DMS 273 (cell line): ENCODE measurements around the gene MFNG.
A peak's percentile ranks its signal among the peaks of the same experiment; 100 is the strongest.
"Not testable (repeated sequence)": the region's sequence is repeated elsewhere in the genome, so short reads cannot be mapped to it uniquely, and the experiment has no call there.

ENCODE experiments used
- DNase-seq: peaks from one replicate; lab custom pipeline; 2025; ENCODE audit not compliant: unreplicated experiment; lab: John Stamatoyannopoulos, UW

Gene MFNG

GRCh38 chr22:37486224-37486845, at the start of gene MFNG:
MFNG (minus strand) TSS chr22:37486384; CDS start chr22:37486177, 207 bp downstream.
- DNase-seq, result peak; percentile 77

- DNase-seq, result no peak
Observed at GRCh38 chr22:37535159-37535558, 49.0 kb upstream of the MFNG start.

GRCh38 chr22:37534445-37534844, 48.3 kb upstream of the MFNG start:
- peak; percentile 62 for DNase-seq

GRCh38 chr22:37533995-37534394, 47.8 kb upstream of the MFNG start:
- DNase-seq, result peak; percentile 81

GRCh38 chr22:37529652-37530345, 43.6 kb upstream of the MFNG start:
- DNase-seq, result peak; percentile 60

GRCh38 chr22:37527952-37528351, 41.8 kb upstream of the MFNG start:
- DNase-seq, result not testable (repeated sequence)

GRCh38 chr22:37527081-37527752, 41.0 kb upstream of the MFNG start:
- DNase-seq, result not testable (repeated sequence)

- peak; percentile 22 for DNase-seq
Observed at GRCh38 chr22:37526376-37526775, 40.2 kb upstream of the MFNG start.

- no peak for DNase-seq
Observed at GRCh38 chr22:37525746-37526350, 39.7 kb upstream of the MFNG start.

- no peak for DNase-seq
Observed at GRCh38 chr22:37525073-37525745, 39.0 kb upstream of the MFNG start.

- DNase-seq, result no peak
Observed at GRCh38 chr22:37522482-37522881, 36.3 kb upstream of the MFNG start.

- DNase-seq, result no peak
Observed at GRCh38 chr22:37521236-37521739, 35.1 kb upstream of the MFNG start.

- DNase-seq, result no peak
Observed at GRCh38 chr22:37520776-37521191, 34.6 kb upstream of the MFNG start.

- peak; percentile 50 for DNase-seq
Observed at GRCh38 chr22:37519268-37520195, 33.3 kb upstream of the MFNG start, which contains the start of gene CARD10. CARD10 (minus strand) TSS chr22:37519415; CDS start chr22:37519200, 215 bp downstream.

- peak; percentile 40 for DNase-seq
Observed at GRCh38 chr22:37518509-37519267, 32.5 kb upstream of the MFNG start.

- DNase-seq, result no peak
Observed at GRCh38 chr22:37517826-37518450, 31.8 kb upstream of the MFNG start.

GRCh38 chr22:37516456-37516855, 30.3 kb upstream of the MFNG start:
- no peak for DNase-seq

- no peak for DNase-seq
Observed at GRCh38 chr22:37515901-37516300, 29.7 kb upstream of the MFNG start.
